Neural progenitor cell (in vitro differentiated cells): ENCODE measurements around the gene DCTN2.

Experiments
- CTCF ChIP-seq: fragments of 200-600 bp; sonication (generic); IDR thresholded peaks from 2 replicates; pipeline ENCODE4 v1.5.1; 2017; ENCODE audit warnings: antibody characterized with exemption, mild to moderate bottlenecking
- EZH2 ChIP-seq: fragments of 200-600 bp; sonication (generic); IDR thresholded peaks from 2 replicates; pipeline ENCODE4 v1.6.1; 2017; ENCODE audit warnings: antibody characterized with exemption, mild to moderate bottlenecking, moderate library complexity
- EZH2phosphoT487 ChIP-seq: fragments of 200-600 bp; sonication (generic); IDR thresholded peaks from 2 replicates; pipeline ENCODE4 v1.6.1; 2017; ENCODE audit warnings: antibody characterized with exemption

- TF ChIP-seq CTCF (no peak), EZH2phosphoT487 (no peak), EZH2 (no peak)
Observed at GRCh38 chr12:57481671-57482070, 65.3 kb downstream of the DCTN2 start.
